Measurements from ENCODE around the gene PTPRN2. TPM values are rescaled to one million over a fixed set of nuclear protein-coding genes. Genes with fewer than 3 reads are reported as not detected.

PTPRN2 gene
- total and polyA plus RNA-seq, 8 donors = 12.2 to 49.2 (median 31.8) TPM

- Histone ChIP-seq H3K4me1 (no peaks in the 10 kb centered on the region), H3K9me3 (no peaks in the 10 kb centered on the region), H3K4me3 (no peak overlapping the region), H3K36me3 (no peaks in the 10 kb centered on the region), H3K27ac (no peak overlapping the region), H3K27me3 (no peaks in the 10 kb centered on the region)
- WGBS, 2 donors = 84 to 89% methylated on average over 30 of the region's 30 CpGs
- peak in 2 of 4 donors; percentile 44 to 53 for ATAC-seq
- FAIRE-seq = no peak
- intact Hi-C loops (cut with DNase I) = no loop called here
- no peak for DNase-seq
- no peak for TF ChIP-seq CTCF (IDR thresholded peaks at IDR 0.05)
Measured at GRCh38 chr7:158085741-158086695, 501.6 kb downstream of the PTPRN2 start.

- Histone ChIP-seq H3K4me3 (no peak overlapping the region), H3K9me3 (no peaks in the 10 kb centered on the region), H3K36me3 (no peaks in the 10 kb centered on the region), H3K27ac (no peak overlapping the region), H3K27me3 (no peaks in the 10 kb centered on the region), H3K4me1 (no peaks in the 10 kb centered on the region)
- FAIRE-seq = no peak
- 96 to 98% methylated on average over 17 to 18 of the region's 18 CpGs for WGBS, 2 donors
- no peak for DNase-seq
- TF ChIP-seq CTCF (IDR thresholded peaks at IDR 0.05) = no peak
- no peak for ATAC-seq
- intact Hi-C loops (cut with DNase I) = no loop called here
Measured at GRCh38 chr7:158084555-158084954, 503.1 kb downstream of the PTPRN2 start.

GRCh38 chr7:158083526-158084310 is 503.9 kb downstream of the PTPRN2 start:
- 92 to 93% methylated on average over 27 to 28 of the region's 28 CpGs for WGBS, 2 donors
- ATAC-seq (no peak), FAIRE-seq (no peak), DNase-seq (no peak)
- intact Hi-C loops (cut with DNase I) = no loop called here
- H3K36me3 ChIP-seq = no peaks in the 10 kb centered on the region
- TF ChIP-seq CTCF (IDR thresholded peaks at IDR 0.05) = no peak
- no peaks in the 10 kb centered on the region for H3K9me3 ChIP-seq
- no peak overlapping the region for H3K27ac ChIP-seq
- H3K4me1 ChIP-seq = no peaks in the 10 kb centered on the region
- no peaks in the 10 kb centered on the region for H3K27me3 ChIP-seq
- no peak overlapping the region for H3K4me3 ChIP-seq

GRCh38 chr7:158082761-158083160 is 504.9 kb downstream of the PTPRN2 start:
- ATAC-seq (no peak), FAIRE-seq (no peak), DNase-seq (no peak)
- Histone ChIP-seq H3K4me1 (no peaks in the 10 kb centered on the region), H3K27me3 (no peaks in the 10 kb centered on the region), H3K27ac (no peak overlapping the region), H3K9me3 (no peaks in the 10 kb centered on the region), H3K36me3 (no peaks in the 10 kb centered on the region), H3K4me3 (no peak overlapping the region)
- 91 to 93% methylated on average over 8 of the region's 8 CpGs for WGBS, 2 donors
- intact Hi-C loops (cut with DNase I) = no loop called here
- no peak for TF ChIP-seq CTCF (IDR thresholded peaks at IDR 0.05)
